K562 (cell line): ENCODE measurements around the gene ZBTB9. TPM values are rescaled to one million over a fixed set of nuclear protein-coding genes. Genes with fewer than 3 reads are reported as not detected.
A peak's percentile ranks its signal among the peaks of the same experiment; 100 is the strongest.

Experiments used
- CXXC5 ChIP-seq: fragments of 250-450 bp; sonication (Bioruptor Pico); IDR thresholded peaks from 2 replicates; pipeline ENCODE4 v1.8.0; 2022; ENCODE audit warnings: inconsistent platforms, mild to moderate bottlenecking, moderate library complexity
- ESRRA ChIP-seq: fragments of 450-650 bp; IDR thresholded peaks from 2 replicates; pipeline ENCODE4 v1.6.1; 2014; ENCODE audit warnings: low read depth, mild to moderate bottlenecking, moderate library complexity, borderline replicate concordance
- ETV5 ChIP-seq: sonication (generic); formaldehyde crosslinking; IDR thresholded peaks from 2 replicates; pipeline ENCODE4 v1.4.0; 2020; ENCODE audit warnings: low read depth, mild to moderate bottlenecking, missing genetic modification reagents
- GTF2A2 ChIP-seq: IDR thresholded peaks from 2 replicates; pipeline ENCODE4 v1.6.1; 2016; ENCODE audit warnings: mild to moderate bottlenecking, missing genetic modification characterization, missing compliant biosample characterization
- HIVEP1 ChIP-seq: fragments of 250-450 bp; sonication (Bioruptor Pico); IDR thresholded peaks from 2 replicates; pipeline ENCODE4 v1.4.0; 2020; ENCODE audit warnings: mild to moderate bottlenecking
- KLF13 ChIP-seq: fragments of 450-650 bp; IDR thresholded peaks from 2 replicates; pipeline ENCODE4 v1.6.1; 2016; ENCODE audit warnings: missing genetic modification characterization, low read depth, mild to moderate bottlenecking, missing compliant biosample characterization, moderate library complexity, borderline replicate concordance
- KLF6 ChIP-seq: fragments of 250-450 bp; sonication (Bioruptor Pico); IDR thresholded peaks from 2 replicates; pipeline ENCODE4 v1.4.0; 2020; ENCODE audit warnings: mild to moderate bottlenecking, moderate library complexity, borderline replicate concordance
- NELFE ChIP-seq: IDR thresholded peaks from 2 replicates; pipeline ENCODE4 v1.6.1; 2011; ENCODE audit warnings: mild to moderate bottlenecking; ENCODE audit not compliant: insufficient read depth, insufficient read length
- NEUROD1 ChIP-seq: fragments of 150-350 bp; IDR thresholded peaks from 2 replicates; pipeline ENCODE4 v1.6.1; 2014; ENCODE audit warnings: borderline replicate concordance, low read length, low read depth; ENCODE audit not compliant: partially characterized antibody
- PCBP1 ChIP-seq: fragments of 200-400 bp; formaldehyde crosslinking; IDR thresholded peaks from 2 replicates; pipeline ENCODE4 v1.6.1; 2018; ENCODE audit warnings: mild to moderate bottlenecking, low read depth, low read length; ENCODE audit not compliant: poor library complexity, severe bottlenecking
- RREB1 ChIP-seq: fragments of 250-450 bp; sonication (Bioruptor Pico); IDR thresholded peaks from 2 replicates; pipeline ENCODE4 v1.4.0; 2020
- SMARCA5 ChIP-seq: fragments of 450-650 bp; IDR thresholded peaks from 2 replicates; pipeline ENCODE4 v1.6.1; 2016
- SMC3 ChIP-seq: conservative IDR thresholded peaks from 2 replicates; pipeline ENCODE4 v1.6.1; 2011; ENCODE audit warnings: low read depth, low read length, improper control_type of control experiment; ENCODE audit not compliant: insufficient read depth
- SUPT5H ChIP-seq: fragments of 450-650 bp; IDR thresholded peaks from 2 replicates; pipeline ENCODE4 v1.6.1; 2016
- TBP ChIP-seq: optimal IDR thresholded peaks from 2 replicates; pipeline ENCODE3; 2011; ENCODE audit warnings: low read depth, low read length, improper control_type of control experiment
- XRCC4 ChIP-seq: IDR thresholded peaks from one replicate; pipeline ENCODE4 v1.6.1; 2011; ENCODE audit not compliant: insufficient read depth, insufficient read length; ENCODE audit errors: extremely low read depth
- ZNF140 ChIP-seq: fragments of 250-450 bp; sonication (Bioruptor Pico); IDR thresholded peaks from 2 replicates; pipeline ENCODE4 v1.8.0; 2021; ENCODE audit warnings: moderate library complexity, mild to moderate bottlenecking, inconsistent platforms
- ZNF316 ChIP-seq: fragments of 450-650 bp; IDR thresholded peaks from 2 replicates; pipeline ENCODE4 v1.6.1; 2016
- ZNF507 ChIP-seq: conservative IDR thresholded peaks from 2 replicates; pipeline ENCODE4 v1.6.1; 2017; ENCODE audit warnings: missing genetic modification characterization, missing compliant biosample characterization
- ZNF644 ChIP-seq: fragments of 200-800 bp; sonication (Bioruptor generic); IDR thresholded peaks from 2 replicates; pipeline ENCODE4 v1.6.1; 2016; ENCODE audit warnings: low read depth, missing genetic modification characterization, missing compliant biosample characterization
- ZNF766 ChIP-seq: fragments of 200-800 bp; sonication (Bioruptor generic); conservative IDR thresholded peaks from 2 replicates; pipeline ENCODE4 v1.6.1; 2016; ENCODE audit warnings: missing genetic modification characterization, missing compliant biosample characterization
- polyA plus RNA-seq, 8 experiments: library from polyadenylated mRNA; depleted of rRNA in 4 of 8; stranded (reverse) in 5 of 8; unstranded in 3 of 8; fragments of >200 nt; fragmentation: Nextera tagmentation in 2 of 8; fragmentation: Illumina TruSeq in 1 of 8; extraction: Ambion mirVana in 2 of 8; extraction: Trizol in 1 of 8; gene quantifications; 2 replicates each; pipeline versions ENCODE4 v1.2.1 to v1.2.3, GENCODE V29; 2011 to 2014; ENCODE audit warnings: inconsistent platforms in 1 of 8, missing spikeins in 1 of 8
- total RNA-seq, 7 experiments: library from RNA; depleted of rRNA in 6 of 7; stranded (reverse); fragments of >200 nt in 6 of 7; fragmentation: Illumina TruSeq in 2 of 7; extraction: Trizol in 2 of 7; gene quantifications; 2 replicates each; pipeline versions ENCODE4 v1.2.1 to v1.2.3, GENCODE V29; 2011 to 2021; ENCODE audit warnings: low replicate concordance in 1 of 7
- TF ChIP-seq, protein P1 (sequence below): fragments of 200-800 bp; sonication (Bioruptor generic); IDR thresholded peaks from 2 replicates; pipeline ENCODE4 v1.6.1; 2017; ENCODE audit warnings: missing genetic modification characterization, missing compliant biosample characterization

ZBTB9 gene
- total and polyA plus RNA-seq, 9 of the 15 experiments (the other 6 are each of a cell fraction or from before 2014, with no cell fraction given) = 1.9 to 19.5 (median 10.4) TPM

DNA sequence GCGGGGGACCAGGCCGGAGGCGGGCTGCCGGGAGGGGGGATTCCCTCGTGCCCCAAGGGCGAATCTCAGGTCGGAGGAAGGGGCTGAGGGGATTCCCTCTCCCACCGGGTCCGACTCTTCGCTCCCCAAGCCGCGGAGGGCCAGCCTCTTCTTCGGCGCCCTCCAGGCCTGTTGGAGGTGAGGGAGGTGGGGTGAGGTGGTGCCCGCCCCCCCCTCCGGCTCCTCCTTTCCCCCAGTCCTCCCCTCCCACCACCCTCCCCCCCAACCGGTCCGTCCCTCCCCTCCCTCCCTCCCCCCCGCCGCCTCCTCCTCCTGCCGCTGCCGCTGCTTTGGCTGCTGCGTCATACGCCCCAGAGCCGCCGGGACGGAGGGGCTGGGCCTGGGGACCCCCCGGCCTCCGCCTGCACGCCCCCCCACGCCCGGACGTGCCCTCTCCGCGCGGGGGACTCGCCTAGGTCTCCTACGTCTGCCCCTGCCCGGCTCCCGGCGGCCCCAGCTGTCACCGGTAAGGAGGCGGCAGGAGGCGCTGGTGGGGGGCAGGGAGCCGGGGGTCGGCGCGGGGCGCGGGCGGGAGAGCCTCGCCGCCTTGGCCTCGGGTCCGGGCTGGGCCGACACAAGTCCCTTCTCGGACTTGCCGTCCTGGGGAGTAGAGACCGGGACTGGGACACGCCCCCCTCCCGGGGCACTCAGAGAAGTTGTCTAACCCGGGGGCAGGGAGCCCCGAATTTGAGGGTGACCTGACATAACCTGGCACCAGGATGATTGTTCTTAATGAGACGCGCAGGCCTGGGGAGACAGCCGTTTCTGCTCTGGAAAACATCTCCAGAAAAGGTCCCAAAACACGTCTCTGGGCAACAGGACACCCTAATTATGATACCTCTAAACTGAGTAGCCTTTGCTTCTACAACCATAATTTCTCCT lies 43.4 kb upstream of the ZBTB9 start, which contains the start of gene PHF1 (continued):
- TF ChIP-seq ZNF140 (CRISPR knock-in tag) = no peak
- no peak for TF ChIP-seq GTF2A2
- peak; percentile 61; the same call in 1 of the 2 replicates for TF ChIP-seq HIVEP1 (CRISPR knock-in tag)
- TF ChIP-seq SUPT5H = no peak
- no peak for TF ChIP-seq ZNF316
- no peak for TF ChIP-seq TBP
- no peak for TF ChIP-seq NELFE
- no peak for TF ChIP-seq ZNF507
- TF ChIP-seq ETV5 (CRISPR knock-in tag) = 0 out of 2 replicates have a peak, but pooled peaks have one; percentile 11
- TF ChIP-seq XRCC4 = no peak
- TF ChIP-seq KLF6 = 0 out of 2 replicates have a peak, but pooled peaks have one; percentile 38
- peak; percentile 45; the same call in 1 of the 2 replicates for TF ChIP-seq CXXC5 (CRISPR knock-in tag)
- TF ChIP-seq, protein P1, sequence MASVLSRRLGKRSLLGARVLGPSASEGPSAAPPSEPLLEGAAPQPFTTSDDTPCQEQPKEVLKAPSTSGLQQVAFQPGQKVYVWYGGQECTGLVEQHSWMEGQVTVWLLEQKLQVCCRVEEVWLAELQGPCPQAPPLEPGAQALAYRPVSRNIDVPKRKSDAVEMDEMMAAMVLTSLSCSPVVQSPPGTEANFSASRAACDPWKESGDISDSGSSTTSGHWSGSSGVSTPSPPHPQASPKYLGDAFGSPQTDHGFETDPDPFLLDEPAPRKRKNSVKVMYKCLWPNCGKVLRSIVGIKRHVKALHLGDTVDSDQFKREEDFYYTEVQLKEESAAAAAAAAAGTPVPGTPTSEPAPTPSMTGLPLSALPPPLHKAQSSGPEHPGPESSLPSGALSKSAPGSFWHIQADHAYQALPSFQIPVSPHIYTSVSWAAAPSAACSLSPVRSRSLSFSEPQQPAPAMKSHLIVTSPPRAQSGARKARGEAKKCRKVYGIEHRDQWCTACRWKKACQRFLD (CRISPR knock-in tag) = no peak
- TF ChIP-seq NEUROD1 = no peak
- no peak for TF ChIP-seq SMC3
- no peak for TF ChIP-seq ZNF644 (tag)
- no peak for TF ChIP-seq RREB1 (CRISPR knock-in tag)
- TF ChIP-seq SMARCA5 = no peak
- TF ChIP-seq KLF13 = peak; percentile 85
- TF ChIP-seq ESRRA = no peak
- TF ChIP-seq ZNF766 = 0 out of 2 replicates have a peak, but pooled peaks have one; percentile 43
- peak; percentile 98 for TF ChIP-seq PCBP1
